Cardiac muscle cell (in vitro differentiated cells and primary cell): Measurements from ENCODE around the gene NSMCE1. TPM values are rescaled to one million over a fixed set of nuclear protein-coding genes. Genes with fewer than 3 reads are reported as not detected.

ENCODE experiments used
- DNase-seq, 2 donors: peaks; one replicate each; pipeline versions ENCODE4 v3.0.0 to v3.0.0-alpha.2; 2010 to 2017; ENCODE audit warnings: low read depth in 1 of 2, low spot score in 1 of 2
- H3K27ac ChIP-seq: fragments of 200-600 bp; sonication (generic); 2 replicates; pipeline ENCODE4 v1.5.1; 2016
- H3K27me3 ChIP-seq: fragments of 200-600 bp; sonication (generic); 2 replicates; pipeline ENCODE4 v1.6.0; 2016; ENCODE audit warnings: control low read depth
- H3K36me3 ChIP-seq: fragments of 200-600 bp; sonication (generic); 2 replicates; pipeline ENCODE4 v1.5.1; 2016; ENCODE audit warnings: control low read depth
- H3K4me1 ChIP-seq: fragments of 200-600 bp; sonication (generic); 2 replicates; pipeline ENCODE4 v1.8.1; 2017; ENCODE audit warnings: low read depth, mild to moderate bottlenecking, mixed run types
- H3K4me3 ChIP-seq: fragments of 200-600 bp; sonication (generic); 2 replicates; pipeline ENCODE4 v1.5.1; 2016; ENCODE audit warnings: mild to moderate bottlenecking
- H3K9me3 ChIP-seq: fragments of 200-600 bp; sonication (generic); 2 replicates; pipeline ENCODE4 v1.5.1; 2017; ENCODE audit warnings: low read depth, mild to moderate bottlenecking, control low read depth
- polyA plus RNA-seq: library from polyadenylated mRNA; unstranded; fragments of >200 nt; fragmentation: Nextera tagmentation; extraction: Ambion mirVana; gene quantifications from 2 replicates; pipeline ENCODE4 v1.2.1, GENCODE V29; 2016
- total RNA-seq: library from RNA; depleted of rRNA; stranded (reverse); fragments of >200 nt; gene quantifications from 2 replicates; pipeline ENCODE4 v1.2.3, GENCODE V29; 2016
- TF ChIP-seq, protein P1 (sequence below): IDR thresholded peaks from 2 replicates; pipeline ENCODE4 v1.5.1; 2012; ENCODE audit warnings: low read depth, mild to moderate bottlenecking, low read length

NSMCE1 gene
- total and polyA plus RNA-seq, 2 experiments from 2014 or later = 23.4 to 28.2 TPM

DNA sequence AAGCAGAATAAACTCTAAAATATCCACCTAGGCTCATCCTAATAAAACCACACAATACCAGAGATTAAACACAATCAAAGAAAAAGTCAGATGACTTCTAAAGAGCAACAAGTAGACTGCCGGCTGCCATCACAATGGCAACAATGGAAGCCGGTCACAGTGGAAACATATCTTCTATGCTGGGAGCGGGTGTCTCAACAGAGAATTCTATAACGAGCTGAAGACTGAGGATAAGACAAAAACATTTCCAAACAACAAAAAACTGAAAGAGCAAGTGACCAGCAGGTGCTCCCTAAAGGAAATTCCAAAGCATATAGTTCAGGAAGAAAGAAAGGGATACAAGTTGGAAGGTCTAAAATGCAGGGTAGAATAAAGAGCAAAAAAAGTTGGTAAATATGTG is 8.9 kb downstream of the NSMCE1 start:
- TF ChIP-seq, protein P1, sequence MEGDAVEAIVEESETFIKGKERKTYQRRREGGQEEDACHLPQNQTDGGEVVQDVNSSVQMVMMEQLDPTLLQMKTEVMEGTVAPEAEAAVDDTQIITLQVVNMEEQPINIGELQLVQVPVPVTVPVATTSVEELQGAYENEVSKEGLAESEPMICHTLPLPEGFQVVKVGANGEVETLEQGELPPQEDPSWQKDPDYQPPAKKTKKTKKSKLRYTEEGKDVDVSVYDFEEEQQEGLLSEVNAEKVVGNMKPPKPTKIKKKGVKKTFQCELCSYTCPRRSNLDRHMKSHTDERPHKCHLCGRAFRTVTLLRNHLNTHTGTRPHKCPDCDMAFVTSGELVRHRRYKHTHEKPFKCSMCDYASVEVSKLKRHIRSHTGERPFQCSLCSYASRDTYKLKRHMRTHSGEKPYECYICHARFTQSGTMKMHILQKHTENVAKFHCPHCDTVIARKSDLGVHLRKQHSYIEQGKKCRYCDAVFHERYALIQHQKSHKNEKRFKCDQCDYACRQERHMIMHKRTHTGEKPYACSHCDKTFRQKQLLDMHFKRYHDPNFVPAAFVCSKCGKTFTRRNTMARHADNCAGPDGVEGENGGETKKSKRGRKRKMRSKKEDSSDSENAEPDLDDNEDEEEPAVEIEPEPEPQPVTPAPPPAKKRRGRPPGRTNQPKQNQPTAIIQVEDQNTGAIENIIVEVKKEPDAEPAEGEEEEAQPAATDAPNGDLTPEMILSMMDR = no peak
- Histone ChIP-seq H3K27me3 (no peaks in the 10 kb centered on the region), H3K27ac (no peak overlapping the region), H3K4me3 (no peak overlapping the region), H3K4me1 (no peaks in the 10 kb centered on the region), H3K36me3 (no peaks in the 10 kb centered on the region), H3K9me3 (no peaks in the 10 kb centered on the region)
- DNase-seq = no peak

- Histone ChIP-seq H3K9me3 (no peaks in the 10 kb centered on the region), H3K4me1 (no peaks in the 10 kb centered on the region), H3K27me3 (no peaks in the 10 kb centered on the region), H3K4me3 (no peak overlapping the region), H3K27ac (no peak overlapping the region), H3K36me3 (no peaks in the 10 kb centered on the region)
- DNase-seq = peak in 1 of 2 donors; percentile 13
- TF ChIP-seq, protein P1 = no peak
Measured at GRCh38 chr16:27258241-27258734, 10.3 kb downstream of the NSMCE1 start.

DNA sequence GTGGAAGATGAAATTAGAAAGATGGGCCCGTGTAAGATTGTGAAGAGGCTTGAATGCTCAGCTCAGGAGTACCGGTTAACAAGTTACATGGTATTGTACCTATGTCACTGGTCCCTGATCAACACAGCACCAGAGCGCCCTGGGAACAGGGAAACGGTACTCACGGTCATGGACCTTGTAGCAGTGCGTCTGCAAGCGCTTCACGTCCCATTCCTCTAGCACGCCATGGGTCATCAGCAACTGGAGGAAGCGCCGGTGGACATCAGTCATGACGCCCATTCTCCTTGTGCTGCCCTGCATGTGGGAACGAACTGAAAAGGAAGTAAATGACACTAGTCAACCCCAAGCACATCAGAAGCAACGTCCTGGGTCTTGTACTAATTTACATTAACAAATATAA is 11.3 kb downstream of the NSMCE1 start:
- Histone ChIP-seq H3K27me3 (no peaks in the 10 kb centered on the region), H3K9me3 (no peaks in the 10 kb centered on the region), H3K27ac (no peak overlapping the region), H3K4me1 (no peaks in the 10 kb centered on the region), H3K4me3 (no peak overlapping the region), H3K36me3 (no peaks in the 10 kb centered on the region)
- DNase-seq = no peak
- TF ChIP-seq, protein P1 = no peak

GRCh38 chr16:27256861-27257260 is 11.7 kb downstream of the NSMCE1 start:
- Histone ChIP-seq H3K27ac (no peak overlapping the region), H3K36me3 (no peaks in the 10 kb centered on the region), H3K27me3 (no peaks in the 10 kb centered on the region), H3K9me3 (no peaks in the 10 kb centered on the region), H3K4me3 (no peak overlapping the region), H3K4me1 (no peaks in the 10 kb centered on the region)
- TF ChIP-seq, protein P1 = no peak
- no peak for DNase-seq

DNA sequence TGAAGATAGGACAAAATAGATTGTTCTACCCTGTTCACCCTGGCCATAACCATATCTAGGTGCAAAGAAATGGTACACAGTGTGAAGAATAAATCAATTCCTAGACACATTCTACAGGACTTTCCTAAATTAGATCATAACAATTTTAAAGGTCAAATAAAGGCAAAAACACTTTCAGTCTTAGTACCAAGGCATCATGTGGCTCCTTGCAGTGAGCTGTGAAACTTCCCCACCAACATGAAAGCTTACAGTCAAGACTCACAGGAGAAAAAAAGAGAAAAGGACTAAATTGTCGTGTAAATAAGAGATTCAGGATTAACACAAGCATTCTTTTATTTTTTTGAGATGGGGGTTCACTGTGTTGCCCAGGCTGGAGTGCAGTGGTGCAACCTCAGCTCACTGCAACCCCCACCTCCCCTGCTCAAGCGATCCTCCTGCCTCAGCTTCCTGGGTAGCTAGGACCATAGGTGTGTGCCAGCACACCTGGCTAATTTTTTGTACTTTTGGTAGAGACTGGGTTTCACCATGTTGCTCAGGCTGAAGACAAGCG is 14.2 kb downstream of the NSMCE1 start:
- no peaks in the 10 kb centered on the region for H3K9me3 ChIP-seq
- H3K4me3 ChIP-seq = no peak overlapping the region
- no peak for DNase-seq
- H3K27ac ChIP-seq = no peak overlapping the region
- TF ChIP-seq, protein P1 = no peak
- H3K4me1 ChIP-seq = no peaks in the 10 kb centered on the region
- no peaks in the 10 kb centered on the region for H3K36me3 ChIP-seq
- no peaks in the 10 kb centered on the region for H3K27me3 ChIP-seq
